Germinal center (tissue), 1 donor: ENCODE measurements around the gene PLET1.
A peak's percentile ranks its signal among the peaks of the same experiment; 100 is the strongest.

ENCODE experiments used
- DNase-seq: peaks from one replicate; pipeline ENCODE4 v3.0.0; 2012; ENCODE audit warnings: mixed read lengths, low spot score

PLET1 gene, protein sequence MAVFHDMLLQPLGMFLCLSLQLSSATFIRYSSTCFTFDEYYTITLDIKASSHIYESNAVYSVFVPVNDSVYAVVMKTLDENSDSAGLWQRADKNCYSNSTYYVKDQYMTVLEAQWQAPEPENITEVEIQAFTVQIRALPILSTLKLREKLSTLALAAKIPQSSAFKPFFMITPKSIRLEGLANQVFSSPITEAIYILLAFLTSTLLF

GRCh38 chr11:112260490-112260889 lies at the start of gene PLET1:
Gene PLET1 (minus strand): TSS chr11:112260860. CDS start chr11:112260589, 271 bp downstream.
- no peak for DNase-seq

DNA sequence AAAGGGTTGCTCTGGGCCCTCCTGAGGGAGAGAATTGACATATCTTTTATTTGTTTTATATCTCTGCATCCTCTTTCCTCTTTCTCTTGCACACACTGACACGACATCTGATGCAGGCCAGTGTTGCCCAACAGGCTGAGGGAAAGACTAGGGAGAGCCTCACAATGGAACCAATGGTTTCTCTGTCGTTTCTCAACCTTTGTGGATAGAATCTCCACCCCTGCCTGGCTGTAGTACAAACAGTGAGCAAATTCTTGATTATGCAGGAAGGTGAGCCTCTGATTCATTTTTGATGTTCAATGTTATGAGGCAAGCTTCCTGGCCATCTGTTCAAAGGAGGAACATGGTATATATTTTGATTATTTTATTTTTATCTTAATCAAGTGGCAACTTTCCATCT lies 49.8 kb upstream of the PLET1 start:
- DNase-seq = no peak

- DNase-seq = no peak
Observed at GRCh38 chr11:112308651-112309050, 48.0 kb upstream of the PLET1 start.

DNA sequence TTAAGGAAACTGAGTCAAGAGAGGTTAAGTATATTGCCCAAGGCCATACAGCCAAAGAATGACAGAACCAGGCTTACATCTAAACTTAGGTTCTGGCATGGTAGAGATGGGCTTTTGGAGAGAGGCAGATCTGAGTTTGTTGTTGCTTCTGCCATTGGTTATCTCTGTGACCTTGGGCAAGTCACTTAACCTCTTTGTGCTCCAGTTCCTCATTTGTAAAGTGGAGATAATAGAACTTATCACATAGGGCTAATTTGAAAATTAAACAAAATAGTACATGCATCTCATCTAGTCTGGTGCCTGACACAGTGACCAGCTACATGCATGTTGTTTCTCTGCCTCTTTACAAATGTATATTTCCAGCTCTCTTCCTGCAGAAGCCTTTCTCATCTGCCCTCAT lies 47.0 kb upstream of the PLET1 start:
- no peak for DNase-seq

DNA sequence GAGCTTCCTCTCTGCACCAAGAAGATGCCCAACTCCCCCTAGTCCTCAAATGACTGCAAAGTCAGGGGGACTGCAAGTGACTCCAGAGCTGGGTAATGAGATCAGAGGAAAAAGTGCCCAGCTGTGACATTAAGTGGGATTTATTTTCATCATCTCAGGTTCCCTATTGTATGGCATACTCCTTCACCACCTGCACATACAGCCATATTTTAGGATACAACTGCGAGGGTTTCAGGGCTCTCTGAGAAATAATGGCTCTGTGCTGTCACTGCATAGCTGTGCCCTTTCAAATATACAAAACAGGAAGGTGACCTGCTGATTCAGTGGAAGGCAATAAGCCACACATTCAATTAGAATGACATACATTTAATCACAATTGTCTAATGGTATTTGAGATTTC lies 45.6 kb upstream of the PLET1 start:
- no peak for DNase-seq

- DNase-seq = no peak
Observed at GRCh38 chr11:112304914-112305313, 44.3 kb upstream of the PLET1 start.

DNA sequence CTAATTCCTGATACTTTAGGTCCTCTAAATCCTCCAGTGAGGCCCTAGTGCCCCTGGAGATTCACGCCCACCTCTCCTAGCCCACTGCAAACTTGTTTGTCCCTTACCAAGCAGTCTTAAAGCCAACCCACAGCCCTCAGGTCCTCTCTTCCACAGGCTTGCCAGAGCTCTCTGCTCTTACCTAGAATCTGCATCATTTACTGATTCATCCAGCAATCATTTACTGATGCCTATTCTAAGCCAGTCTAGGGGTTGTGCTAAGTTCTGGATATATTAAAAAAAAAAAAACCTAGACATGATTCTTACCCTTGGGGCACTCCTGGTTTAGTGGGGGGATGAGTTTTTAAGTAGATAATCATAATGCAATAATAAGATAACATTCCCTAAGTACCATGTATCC lies 43.0 kb upstream of the PLET1 start:
- no peak for DNase-seq

GRCh38 chr11:112302226-112302868 lies 41.7 kb upstream of the PLET1 start:
- DNase-seq = no peak

DNA sequence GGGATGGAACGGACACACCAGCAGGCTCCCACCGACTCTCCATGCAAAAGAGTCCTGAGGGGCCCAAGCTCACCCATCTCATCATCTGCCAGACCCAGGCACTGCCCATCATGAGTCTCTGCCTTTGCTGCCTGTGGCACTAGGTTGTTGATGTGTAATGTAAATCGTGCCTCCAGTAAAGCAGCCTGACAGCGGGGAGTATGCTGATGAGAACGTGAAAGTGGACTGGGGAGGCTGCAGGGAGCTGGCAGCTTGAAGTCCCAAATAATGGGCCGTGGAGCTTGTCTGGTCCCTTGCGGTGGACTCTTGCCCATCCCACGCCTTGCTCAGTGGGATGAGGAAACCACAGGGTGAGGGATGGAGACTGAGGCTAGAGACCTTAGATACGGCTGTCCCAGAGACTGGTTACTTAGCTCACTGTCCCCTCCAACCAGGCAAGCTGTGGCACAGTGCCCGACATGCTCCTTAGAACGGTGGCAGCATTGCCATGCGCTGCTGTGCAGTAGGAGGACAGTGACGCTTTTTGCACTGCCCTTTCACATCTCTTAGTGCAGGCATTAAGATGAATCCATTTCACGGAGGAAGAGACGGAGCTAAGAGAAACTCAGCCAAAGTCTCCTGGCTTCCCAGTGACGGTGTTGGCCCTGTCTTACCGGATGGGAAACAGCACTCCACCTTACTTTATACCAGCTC lies 39.6 kb upstream of the PLET1 start:
- DNase-seq = no peak

DNA sequence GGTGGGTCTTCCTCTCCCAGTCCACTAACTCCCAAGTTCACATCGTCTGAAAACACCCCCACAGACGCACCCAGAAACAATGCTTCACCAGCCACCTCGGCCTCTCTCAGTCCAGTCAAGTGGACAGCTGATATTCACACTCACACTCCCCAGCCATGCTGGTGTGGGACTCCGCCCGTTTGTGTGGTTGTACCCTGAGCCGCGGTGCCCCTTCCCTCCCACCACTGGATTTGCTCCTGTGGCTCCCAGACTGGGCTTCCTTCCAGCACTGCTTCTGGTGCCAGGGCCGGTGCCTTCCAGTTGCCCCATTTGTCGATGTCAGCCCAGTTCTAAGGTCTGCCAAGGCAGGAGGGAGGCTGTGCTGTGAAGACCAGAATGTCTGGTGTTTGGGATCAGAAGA lies 37.9 kb upstream of the PLET1 start:
- no peak for DNase-seq

- no peak for DNase-seq
Observed at GRCh38 chr11:112297248-112297866, 36.7 kb upstream of the PLET1 start.

GRCh38 chr11:112296044-112296443 lies 35.4 kb upstream of the PLET1 start:
- DNase-seq = no peak

DNA sequence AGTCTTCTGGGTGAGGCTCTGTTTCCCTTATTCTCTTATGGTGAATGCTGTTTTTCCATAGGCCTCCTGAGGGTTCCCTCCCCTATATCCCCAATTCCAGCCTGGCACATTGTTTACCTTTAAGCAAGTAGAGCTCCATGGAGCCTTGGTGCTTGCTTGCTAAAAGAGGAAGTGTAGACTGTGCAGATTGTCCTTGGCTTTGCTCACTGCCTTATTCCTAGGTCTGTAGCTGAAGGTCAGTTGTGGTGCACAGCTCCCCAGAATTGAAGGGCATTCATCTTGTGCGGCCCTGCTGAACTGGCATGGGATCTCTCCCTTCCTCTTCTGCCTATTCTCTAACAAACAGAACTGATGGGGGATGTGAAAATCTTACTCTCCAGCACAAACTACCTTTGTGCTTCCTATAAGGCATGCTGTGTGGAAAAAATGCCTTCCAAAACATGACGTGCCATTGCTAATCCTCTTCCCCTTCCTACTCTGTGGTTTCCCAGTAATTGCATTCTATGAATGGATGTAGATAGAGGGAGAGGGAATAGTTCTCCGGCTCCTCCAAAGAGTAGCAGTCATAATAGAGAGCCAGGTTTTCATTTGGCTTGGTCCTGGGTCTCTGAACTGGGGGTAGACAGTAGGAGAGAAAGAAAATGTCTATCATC lies 34.2 kb upstream of the PLET1 start:
- DNase-seq = no peak

GRCh38 chr11:112293614-112294013 lies 33.0 kb upstream of the PLET1 start:
- no peak for DNase-seq

- no peak for DNase-seq
Observed at GRCh38 chr11:112292785-112293407, 32.2 kb upstream of the PLET1 start.

DNA sequence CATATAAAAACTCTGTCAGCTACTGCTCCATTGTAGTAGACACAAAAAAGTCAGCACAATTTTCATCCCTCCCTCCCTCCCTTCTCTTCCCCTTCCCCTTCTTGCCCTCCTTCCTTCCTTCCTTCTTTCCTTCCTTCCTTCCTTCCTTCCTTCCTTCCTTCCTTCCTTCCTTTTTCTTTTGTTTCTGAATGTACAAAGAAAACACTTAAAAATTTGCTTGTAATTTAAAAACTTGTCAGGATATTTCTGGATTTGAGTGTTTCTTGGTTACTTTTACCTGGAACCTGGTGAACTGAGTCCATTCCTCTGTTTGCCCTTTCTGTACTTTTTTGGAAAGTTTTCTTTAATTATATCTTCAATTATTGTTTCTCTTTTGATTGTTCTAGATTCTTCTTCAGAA lies 31.5 kb upstream of the PLET1 start:
- DNase-seq = no peak

DNA sequence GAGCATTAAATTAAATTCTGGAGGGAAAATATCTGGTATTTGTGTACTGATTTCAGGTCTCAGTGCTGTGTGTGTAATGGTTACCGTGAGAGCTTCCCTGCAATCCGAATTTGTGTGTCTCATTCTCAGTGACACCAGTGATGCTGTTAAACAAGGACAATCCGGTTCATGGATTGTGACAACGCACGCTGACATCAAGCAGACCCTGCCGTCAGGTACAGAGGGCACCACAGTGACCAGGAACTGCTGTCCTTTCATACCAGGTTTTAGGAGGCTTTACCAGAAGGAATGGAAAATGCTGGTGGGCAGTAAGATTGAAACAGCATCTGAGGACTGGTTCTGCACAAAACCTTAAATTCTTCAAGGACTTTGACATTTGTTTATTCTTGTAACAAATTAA lies 30.5 kb upstream of the PLET1 start:
- DNase-seq = no peak

DNA sequence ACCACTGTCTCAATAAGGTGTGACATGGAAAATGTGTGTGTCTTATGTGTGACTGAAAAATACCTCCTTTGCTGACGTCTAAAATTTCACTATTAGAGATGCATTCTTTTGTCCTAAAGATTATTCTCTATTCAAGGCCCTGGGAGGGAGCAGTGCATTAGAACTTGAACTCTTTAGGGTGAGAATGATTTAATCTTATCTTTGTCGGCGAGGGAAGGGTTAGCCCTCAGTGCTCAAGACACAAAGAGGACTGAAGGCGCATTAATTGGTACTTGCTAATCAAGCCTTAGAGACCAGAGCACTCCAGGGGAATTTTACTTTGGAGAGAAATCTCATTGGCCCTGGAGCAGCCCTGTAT lies 29.8 kb upstream of the PLET1 start:
- DNase-seq = no peak

DNA sequence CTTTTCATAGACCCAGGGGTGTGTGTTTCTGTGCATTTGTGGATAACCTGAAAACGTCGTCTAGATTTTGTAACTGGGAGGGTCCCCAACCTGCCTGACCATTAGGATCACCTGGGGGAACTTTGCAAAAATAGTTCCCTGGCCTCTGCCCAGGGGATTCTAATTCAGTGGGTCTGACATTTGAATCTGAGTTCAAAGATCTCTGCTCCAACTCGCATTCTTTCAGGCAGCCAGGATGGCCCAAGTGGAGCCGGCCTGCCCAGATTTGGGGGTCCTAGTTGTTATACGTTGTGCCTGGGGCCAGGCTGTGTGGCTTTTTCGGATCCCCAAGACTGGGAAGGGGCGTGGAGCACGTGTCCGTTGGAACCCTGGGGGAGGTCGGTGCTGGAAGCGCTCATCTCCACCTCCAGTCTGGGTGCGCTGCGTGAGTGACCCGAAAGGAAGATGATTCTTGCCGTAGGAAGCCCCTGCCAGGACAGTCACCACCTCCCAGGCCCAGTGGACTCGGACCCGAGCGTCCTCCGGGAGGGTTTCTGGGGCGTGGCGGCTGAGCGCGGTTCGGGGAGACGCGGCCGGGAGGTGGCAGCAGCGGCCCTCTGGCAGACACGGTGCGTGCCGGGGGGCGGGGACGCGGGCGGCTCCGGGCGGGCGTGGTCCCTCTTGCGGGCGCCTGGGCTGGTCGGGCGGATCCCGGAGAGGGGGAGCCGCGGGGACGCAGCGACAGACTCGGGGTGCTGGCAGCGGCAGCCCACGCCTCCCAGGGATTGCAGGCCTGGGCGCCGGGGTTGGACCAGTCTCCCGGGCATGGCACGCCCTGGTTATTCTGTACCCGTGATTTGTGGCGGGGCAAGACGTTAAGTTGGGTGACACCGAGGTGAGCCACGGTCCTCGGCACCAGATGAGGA lies 29.2 kb upstream of the PLET1 start:
- peak; percentile 90 for DNase-seq

GRCh38 chr11:112288021-112288420 lies 27.4 kb upstream of the PLET1 start:
- DNase-seq = no peak

- no peak for DNase-seq
Observed at GRCh38 chr11:112285841-112286311, 25.2 kb upstream of the PLET1 start.
